OCI-LY1 (cell line): Measurements from ENCODE around the gene SLC4A5.

Experiments used
- H2AFZ ChIP-seq: fragments of 200-600 bp; sonication (generic), shearing (Covaris generic); 2 replicates; pipeline ENCODE4 v1.6.0; 2014; ENCODE audit warnings: antibody characterized with exemption, mild to moderate bottlenecking, low read length
- H3F3A ChIP-seq: fragments of 200-600 bp; sonication (generic), shearing (Covaris generic); 2 replicates; pipeline ENCODE4 v1.6.0; 2014; ENCODE audit warnings: mild to moderate bottlenecking, antibody characterized with exemption, low read length, moderate library complexity; ENCODE audit not compliant: insufficient read depth
- H3K27ac ChIP-seq: fragments of 200-600 bp; sonication (generic); 2 replicates; pipeline ENCODE4 v1.5.1; 2014; ENCODE audit warnings: low read length, mixed run types, mild to moderate bottlenecking, low read depth; ENCODE audit not compliant: poor library complexity, severe bottlenecking
- H3K27me3 ChIP-seq: fragments of 200-600 bp; sonication (generic); 2 replicates; pipeline ENCODE4 v1.6.0; 2014; ENCODE audit warnings: antibody characterized with exemption, mild to moderate bottlenecking, low read length, moderate library complexity; ENCODE audit not compliant: insufficient read depth
- H3K36me3 ChIP-seq: fragments of 200-600 bp; sonication (generic); 2 replicates; pipeline ENCODE4 v1.6.1; 2014; ENCODE audit warnings: mild to moderate bottlenecking, antibody characterized with exemption, low read length, moderate library complexity, mixed read lengths; ENCODE audit not compliant: insufficient read depth
- H3K4me1 ChIP-seq: fragments of 200-600 bp; sonication (generic); 2 replicates; pipeline ENCODE4 v1.5.1; 2014; ENCODE audit warnings: mild to moderate bottlenecking, low read length, moderate library complexity; ENCODE audit not compliant: insufficient read depth, severe bottlenecking
- H3K4me2 ChIP-seq: fragments of 200-600 bp; sonication (generic), shearing (Covaris generic); 2 replicates; pipeline ENCODE4 v1.6.1; 2014; ENCODE audit warnings: low read length
- H3K4me3 ChIP-seq: fragments of 200-600 bp; sonication (generic); 2 replicates; pipeline ENCODE4 v1.5.1; 2014; ENCODE audit warnings: low read length, low read depth, mild to moderate bottlenecking, mixed read lengths; ENCODE audit not compliant: poor library complexity, severe bottlenecking
- H3K79me2 ChIP-seq: fragments of 200-600 bp; shearing (Covaris generic); 2 replicates; pipeline ENCODE4 v1.6.1; 2016; ENCODE audit warnings: mixed run types, low read length, mixed read lengths; ENCODE audit not compliant: insufficient read depth
- H3K9ac ChIP-seq: fragments of 200-600 bp; sonication (generic), shearing (Covaris generic); 2 replicates; pipeline ENCODE4 v1.6.1; 2014; ENCODE audit warnings: mild to moderate bottlenecking, low read length, mixed read lengths
- H3K9me2 ChIP-seq: fragments of 200-600 bp; sonication (generic), shearing (Covaris generic); 2 replicates; pipeline ENCODE4 v1.6.1; 2014; ENCODE audit warnings: low read depth, mild to moderate bottlenecking, low read length, mixed read lengths
- H3K9me3 ChIP-seq: fragments of 200-600 bp; shearing (Covaris generic); 2 replicates; pipeline ENCODE4 v1.6.1; 2014; ENCODE audit warnings: low read length, mixed read lengths
- H4K20me1 ChIP-seq: fragments of 200-600 bp; sonication (generic), shearing (Covaris generic); 2 replicates; pipeline ENCODE4 v1.6.0; 2016; ENCODE audit warnings: mild to moderate bottlenecking, low read length; ENCODE audit not compliant: insufficient read depth
- CTCF ChIP-seq: fragments of 200-600 bp; sonication (generic), shearing (Covaris generic); IDR thresholded peaks from 2 replicates; pipeline ENCODE4 v1.5.1; 2017; ENCODE audit warnings: mild to moderate bottlenecking, antibody characterized with exemption, low read length, moderate library complexity, mixed read lengths
- EZH2 ChIP-seq: fragments of 200-600 bp; sonication (generic), shearing (Covaris generic); IDR thresholded peaks from 2 replicates; pipeline ENCODE4 v1.8.0; 2017; ENCODE audit warnings: borderline replicate concordance, mixed run types, mild to moderate bottlenecking, antibody characterized with exemption, low read length, moderate library complexity, mixed read lengths

The SLC4A5 gene

DNA sequence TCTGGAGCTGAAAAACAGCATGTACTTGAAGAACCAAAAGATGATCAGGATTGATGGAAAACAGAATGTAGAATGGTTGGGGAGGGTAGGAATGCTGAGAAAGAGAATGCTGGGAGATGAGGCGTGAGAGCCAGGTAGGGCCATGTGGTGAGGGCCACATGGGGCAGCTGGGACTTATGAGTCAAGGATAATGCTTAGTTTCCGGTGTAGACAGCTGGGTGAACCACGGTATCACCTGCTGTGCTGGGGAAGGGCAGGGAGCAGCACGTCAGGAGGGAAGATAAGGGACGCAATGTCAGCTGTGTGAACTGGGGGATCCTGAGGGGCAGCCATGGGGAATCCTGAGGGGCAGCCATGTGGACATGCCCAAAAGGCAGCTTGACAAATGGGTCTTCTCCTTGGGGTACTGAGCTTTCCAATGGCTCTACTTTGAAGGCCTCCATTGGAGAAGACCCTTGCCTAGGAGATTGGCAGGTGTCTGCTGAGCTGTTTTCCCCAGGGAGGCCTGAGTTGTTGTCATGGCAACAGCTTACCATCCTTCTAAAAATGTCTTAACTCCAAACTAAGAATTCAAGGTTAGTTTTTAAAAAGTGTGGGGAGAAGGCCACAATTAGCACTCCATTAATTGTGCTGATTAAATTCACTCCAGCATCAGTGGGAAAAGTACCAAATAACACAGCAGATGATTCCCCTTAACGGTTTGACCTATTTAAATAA, 93.7 kb downstream of the SLC4A5 start:
- no peak overlapping the region for H3K4me2 ChIP-seq

GRCh38 chr2:74246496-74247195, 96.6 kb downstream of the SLC4A5 start:
- Histone ChIP-seq H3K9me3 (no peaks in the 10 kb centered on the region), H3K9ac (no peak overlapping the region), H3F3A (no peaks in the 10 kb centered on the region), H3K4me2 (no peak overlapping the region), H4K20me1 (no peaks in the 10 kb centered on the region), H3K9me2 (no peaks in the 10 kb centered on the region), H3K4me1 (no peaks in the 10 kb centered on the region), H3K4me3 (no peak overlapping the region), H3K27ac (no peak overlapping the region), H3K27me3 (peaks cover 10% of the 10 kb centered on the region), H3K36me3 (no peaks in the 10 kb centered on the region), H3K79me2 (no peaks in the 10 kb centered on the region), H2AFZ (no peak overlapping the region)
- TF ChIP-seq EZH2, result no peak
- no peak for TF ChIP-seq CTCF

More for the DNA sequence above, 93.7 kb downstream of the SLC4A5 start:
- no peak for TF ChIP-seq EZH2
- TF ChIP-seq CTCF, result no peak
- Histone ChIP-seq H3K4me1 (no peaks in the 10 kb centered on the region), H2AFZ (no peak overlapping the region), H3K9me3 (no peaks in the 10 kb centered on the region), H3K27me3 (peaks cover 10% of the 10 kb centered on the region), H3K4me3 (no peak overlapping the region), H3K36me3 (no peaks in the 10 kb centered on the region), H3K9ac (no peak overlapping the region), H3K27ac (no peak overlapping the region), H3F3A (no peaks in the 10 kb centered on the region), H4K20me1 (no peaks in the 10 kb centered on the region), H3K9me2 (no peaks in the 10 kb centered on the region), H3K79me2 (no peaks in the 10 kb centered on the region)

DNA sequence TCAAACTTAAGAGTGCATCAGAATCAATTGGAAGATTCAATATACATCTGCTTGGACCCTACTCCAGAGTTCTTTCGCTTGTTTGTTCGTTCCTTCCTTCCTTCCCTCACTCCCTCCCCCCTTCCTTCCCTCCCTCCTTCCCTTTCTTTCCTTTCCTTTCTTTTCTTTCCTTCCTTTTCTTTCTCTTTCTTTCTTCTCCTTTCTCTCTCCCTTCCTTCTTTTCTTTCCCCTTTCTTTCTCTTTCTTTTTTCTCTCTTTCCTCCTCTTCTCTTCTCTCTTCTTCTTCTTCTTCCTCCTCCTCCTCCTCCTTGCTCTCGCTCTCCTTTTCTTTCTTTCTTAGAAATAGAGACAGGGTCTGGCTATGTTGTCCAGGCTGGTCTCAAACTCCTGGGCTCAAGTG, 98.9 kb downstream of the SLC4A5 start:
- H3K79me2 ChIP-seq, result no peaks in the 10 kb centered on the region
- H3K4me2 ChIP-seq, result no peak overlapping the region
- no peaks in the 10 kb centered on the region for H3F3A ChIP-seq
- H3K4me1 ChIP-seq, result no peaks in the 10 kb centered on the region
- H2AFZ ChIP-seq, result no peak overlapping the region
- no peak overlapping the region for H3K4me3 ChIP-seq
- peaks cover 7% of the 10 kb centered on the region for H3K27me3 ChIP-seq
- no peak overlapping the region for H3K27ac ChIP-seq
- no peaks in the 10 kb centered on the region for H3K36me3 ChIP-seq
- H3K9ac ChIP-seq, result no peak overlapping the region
- no peaks in the 10 kb centered on the region for H4K20me1 ChIP-seq
- H3K9me3 ChIP-seq, result no peaks in the 10 kb centered on the region
- TF ChIP-seq CTCF (no peak), EZH2 (no peak)
- H3K9me2 ChIP-seq, result no peaks in the 10 kb centered on the region
